Measurements from ENCODE around the gene RPTOR.
A peak's percentile ranks its signal among the peaks of the same experiment; 100 is the strongest.

RPTOR gene

DNA sequence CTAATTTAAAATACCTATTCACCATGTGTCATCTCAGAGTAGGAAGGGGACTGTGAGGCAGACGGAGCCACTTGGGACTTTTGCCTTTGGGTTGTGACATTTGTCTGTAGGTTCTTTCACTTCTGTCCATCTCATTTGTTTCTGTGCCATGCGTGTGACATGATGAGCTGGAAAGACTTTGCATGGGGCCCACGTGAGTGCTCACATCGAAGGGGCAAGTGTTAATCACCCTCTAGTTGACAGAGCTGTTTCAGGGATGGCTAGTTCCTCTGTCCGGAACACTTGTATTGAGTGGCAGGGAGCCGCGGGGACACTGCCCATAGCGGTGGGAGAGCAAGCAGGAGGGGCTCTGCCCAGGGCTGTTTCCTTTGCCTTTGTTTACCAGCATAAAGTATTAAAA lies 112.0 kb downstream of the RPTOR start:
- Histone ChIP-seq H3K79me2 (ENCODE audit: low read length) (peaks cover 60% of the 10 kb centered on the region), H3K27ac (ENCODE audit: low read length) (peak overlapping the region; percentile 8; the same call in 1 of the 2 replicates), H3K4me2 (ENCODE audit: low read length) (peak overlapping the region; percentile 20; the same call in 1 of the 2 replicates), H3K4me1 (ENCODE audit: low read length) (peaks cover 12% of the 10 kb centered on the region), H3K4me3 (ENCODE audit: low read length) (no peak overlapping the region; the same call in 1 of the 2 replicates), H3K9ac (ENCODE audit: low read length) (no peak overlapping the region), H4K20me1 (ENCODE audit: insufficient read depth, low read length) (peaks cover 10% of the 10 kb centered on the region), H2AFZ (ENCODE audit: low read depth, low read length) (no peak overlapping the region), H3K9me3 (ENCODE audit: insufficient read depth, low read length) (peaks cover 6% of the 10 kb centered on the region; the same call in 1 of the 2 replicates), H3K36me3 (replicated peaks; ENCODE audit: low read depth, low read length) (peaks cover 3% of the 10 kb centered on the region), H3K27me3 (ENCODE audit: low read depth, low read length) (no peaks in the 10 kb centered on the region)
- TF ChIP-seq, protein P1, sequence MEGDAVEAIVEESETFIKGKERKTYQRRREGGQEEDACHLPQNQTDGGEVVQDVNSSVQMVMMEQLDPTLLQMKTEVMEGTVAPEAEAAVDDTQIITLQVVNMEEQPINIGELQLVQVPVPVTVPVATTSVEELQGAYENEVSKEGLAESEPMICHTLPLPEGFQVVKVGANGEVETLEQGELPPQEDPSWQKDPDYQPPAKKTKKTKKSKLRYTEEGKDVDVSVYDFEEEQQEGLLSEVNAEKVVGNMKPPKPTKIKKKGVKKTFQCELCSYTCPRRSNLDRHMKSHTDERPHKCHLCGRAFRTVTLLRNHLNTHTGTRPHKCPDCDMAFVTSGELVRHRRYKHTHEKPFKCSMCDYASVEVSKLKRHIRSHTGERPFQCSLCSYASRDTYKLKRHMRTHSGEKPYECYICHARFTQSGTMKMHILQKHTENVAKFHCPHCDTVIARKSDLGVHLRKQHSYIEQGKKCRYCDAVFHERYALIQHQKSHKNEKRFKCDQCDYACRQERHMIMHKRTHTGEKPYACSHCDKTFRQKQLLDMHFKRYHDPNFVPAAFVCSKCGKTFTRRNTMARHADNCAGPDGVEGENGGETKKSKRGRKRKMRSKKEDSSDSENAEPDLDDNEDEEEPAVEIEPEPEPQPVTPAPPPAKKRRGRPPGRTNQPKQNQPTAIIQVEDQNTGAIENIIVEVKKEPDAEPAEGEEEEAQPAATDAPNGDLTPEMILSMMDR (IDR thresholded peaks at IDR 0.05; ENCODE audit: low read depth, low read length) = no peak
- no peak for TF ChIP-seq EZH2phosphoT487 (IDR thresholded peaks at IDR 0.05; ENCODE audit: low read depth)

DNA sequence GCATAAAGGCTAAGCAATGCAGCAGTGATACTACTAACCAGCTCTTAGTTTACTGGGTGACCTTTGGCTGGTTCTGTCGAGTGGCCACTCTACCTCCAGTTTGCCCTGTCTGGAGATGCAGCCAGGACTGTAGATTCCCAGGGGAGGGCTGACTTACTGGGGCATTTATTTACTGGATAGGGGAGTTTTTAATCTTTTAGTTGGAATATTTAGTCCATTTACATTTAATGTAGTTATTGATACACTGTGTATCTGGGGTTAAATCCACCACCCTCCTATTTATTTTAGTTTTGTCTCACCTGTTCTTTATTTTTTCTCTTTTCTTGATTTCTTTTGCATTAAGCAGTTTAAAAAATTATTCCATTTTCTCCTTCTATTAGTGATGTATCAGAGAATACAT lies 112.9 kb downstream of the RPTOR start:
- TF ChIP-seq, protein P1 (IDR thresholded peaks at IDR 0.05; ENCODE audit: low read depth, low read length) = no peak
- TF ChIP-seq EZH2phosphoT487 (IDR thresholded peaks at IDR 0.05; ENCODE audit: low read depth) = no peak
- H3K4me1 ChIP-seq (ENCODE audit: low read length) = peaks cover 12% of the 10 kb centered on the region
- H3K27ac ChIP-seq (ENCODE audit: low read length) = no peak overlapping the region
- no peak overlapping the region for H3K4me2 ChIP-seq (ENCODE audit: low read length)
- H3K79me2 ChIP-seq (ENCODE audit: low read length) = peaks cover 64% of the 10 kb centered on the region
- peaks cover 12% of the 10 kb centered on the region for H4K20me1 ChIP-seq (ENCODE audit: insufficient read depth, low read length)
- peaks cover 3% of the 10 kb centered on the region for H3K36me3 ChIP-seq (replicated peaks; ENCODE audit: low read depth, low read length)
- no peak overlapping the region for H3K4me3 ChIP-seq (ENCODE audit: low read length)
- H3K27me3 ChIP-seq (ENCODE audit: low read depth, low read length) = no peaks in the 10 kb centered on the region
- H3K9ac ChIP-seq (ENCODE audit: low read length) = no peak overlapping the region
- peaks cover 6% of the 10 kb centered on the region; the same call in 1 of the 2 replicates for H3K9me3 ChIP-seq (ENCODE audit: insufficient read depth, low read length)
- H2AFZ ChIP-seq (ENCODE audit: low read depth, low read length) = no peak overlapping the region

DNA sequence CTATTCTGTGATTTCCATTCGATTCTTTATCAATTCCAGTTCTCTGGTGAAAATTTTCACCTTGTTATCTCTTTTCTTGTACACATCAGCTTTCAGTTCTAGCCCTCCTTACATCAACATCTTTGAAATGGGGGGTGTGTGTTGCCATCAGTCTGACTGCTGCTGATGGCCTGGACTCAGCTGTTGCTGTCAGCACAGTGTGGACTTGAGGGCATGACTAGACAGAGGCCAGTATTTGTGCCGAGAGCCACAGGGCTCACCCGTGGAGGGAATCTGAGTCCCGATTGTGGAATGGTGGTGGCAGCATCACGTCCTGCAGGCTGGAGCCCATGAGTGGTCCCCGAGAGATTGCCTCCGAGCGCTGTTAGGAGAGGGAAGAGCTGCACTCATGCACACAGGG lies 114.2 kb downstream of the RPTOR start:
- H4K20me1 ChIP-seq (ENCODE audit: insufficient read depth, low read length) = peaks cover 22% of the 10 kb centered on the region

DNA sequence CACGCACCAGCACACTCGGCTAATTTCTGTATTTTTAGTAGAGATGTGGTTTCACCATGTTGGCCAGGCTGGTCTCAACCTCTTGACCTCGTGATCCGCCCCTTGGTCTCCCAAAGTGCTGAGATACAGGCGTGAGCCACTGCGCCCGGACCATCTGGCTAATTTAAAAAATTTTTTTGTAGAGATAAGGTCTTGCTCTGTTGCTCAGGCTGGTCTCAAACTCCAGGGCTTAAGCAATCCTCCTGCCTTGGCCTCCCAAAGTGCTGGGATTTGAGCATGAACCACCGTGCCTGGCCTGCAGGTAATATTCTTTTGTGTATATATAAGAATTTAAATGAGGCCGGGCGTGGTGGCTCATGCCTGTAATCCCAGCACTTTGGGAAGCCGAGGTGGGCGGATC lies 115.0 kb downstream of the RPTOR start:
- Histone ChIP-seq H3K36me3 (replicated peaks; ENCODE audit: low read depth, low read length) (peaks cover 3% of the 10 kb centered on the region), H3K9ac (ENCODE audit: low read length) (no peak overlapping the region), H3K4me1 (ENCODE audit: low read length) (peaks cover 17% of the 10 kb centered on the region), H3K9me3 (ENCODE audit: insufficient read depth, low read length) (peaks cover 6% of the 10 kb centered on the region; the same call in 1 of the 2 replicates), H3K27ac (ENCODE audit: low read length) (no peak overlapping the region), H3K79me2 (ENCODE audit: low read length) (peaks cover 65% of the 10 kb centered on the region), H3K27me3 (ENCODE audit: low read depth, low read length) (no peaks in the 10 kb centered on the region), H3K4me2 (ENCODE audit: low read length) (no peak overlapping the region), H3K4me3 (ENCODE audit: low read length) (no peak overlapping the region), H2AFZ (ENCODE audit: low read depth, low read length) (no peak overlapping the region), H4K20me1 (ENCODE audit: insufficient read depth, low read length) (peaks cover 30% of the 10 kb centered on the region)
- TF ChIP-seq EZH2phosphoT487 (IDR thresholded peaks at IDR 0.05; ENCODE audit: low read depth) = no peak
- TF ChIP-seq, protein P1 (IDR thresholded peaks at IDR 0.05; ENCODE audit: low read depth, low read length) = no peak

More for the DNA sequence above, 114.2 kb downstream of the RPTOR start:
- Histone ChIP-seq H3K4me1 (ENCODE audit: low read length) (peaks cover 12% of the 10 kb centered on the region), H2AFZ (ENCODE audit: low read depth, low read length) (no peak overlapping the region), H3K4me2 (ENCODE audit: low read length) (no peak overlapping the region), H3K27me3 (ENCODE audit: low read depth, low read length) (no peaks in the 10 kb centered on the region), H3K36me3 (replicated peaks; ENCODE audit: low read depth, low read length) (peaks cover 3% of the 10 kb centered on the region), H3K79me2 (ENCODE audit: low read length) (peaks cover 65% of the 10 kb centered on the region), H3K4me3 (ENCODE audit: low read length) (no peak overlapping the region), H3K9me3 (ENCODE audit: insufficient read depth, low read length) (peaks cover 6% of the 10 kb centered on the region; the same call in 1 of the 2 replicates), H3K27ac (ENCODE audit: low read length) (no peak overlapping the region), H3K9ac (ENCODE audit: low read length) (no peak overlapping the region)
- TF ChIP-seq, protein P1 (IDR thresholded peaks at IDR 0.05; ENCODE audit: low read depth, low read length) = no peak
- no peak for TF ChIP-seq EZH2phosphoT487 (IDR thresholded peaks at IDR 0.05; ENCODE audit: low read depth)
